ENCODE results near the gene EYA2.

The EYA2 gene

DNA sequence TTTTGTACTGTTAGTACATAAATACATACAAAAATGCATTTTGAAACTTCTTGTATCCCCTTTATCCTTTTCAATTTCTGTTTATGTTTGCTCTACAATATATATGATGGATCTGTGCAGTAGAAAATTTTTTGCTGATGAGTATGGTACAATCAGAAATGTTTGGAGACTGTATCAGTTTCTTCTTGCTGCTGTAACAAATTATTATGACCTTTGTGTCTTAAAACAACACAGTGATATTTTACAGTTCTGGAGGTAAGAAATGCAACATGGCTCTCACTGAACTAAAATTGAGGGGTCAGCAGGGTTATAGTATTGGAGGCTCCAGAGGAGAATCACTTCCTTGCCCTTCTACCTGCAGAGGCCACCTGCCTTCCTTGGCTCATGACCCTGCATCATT is 184.4 kb downstream of the EYA2 start:
- no peak for DNase-seq

DNA sequence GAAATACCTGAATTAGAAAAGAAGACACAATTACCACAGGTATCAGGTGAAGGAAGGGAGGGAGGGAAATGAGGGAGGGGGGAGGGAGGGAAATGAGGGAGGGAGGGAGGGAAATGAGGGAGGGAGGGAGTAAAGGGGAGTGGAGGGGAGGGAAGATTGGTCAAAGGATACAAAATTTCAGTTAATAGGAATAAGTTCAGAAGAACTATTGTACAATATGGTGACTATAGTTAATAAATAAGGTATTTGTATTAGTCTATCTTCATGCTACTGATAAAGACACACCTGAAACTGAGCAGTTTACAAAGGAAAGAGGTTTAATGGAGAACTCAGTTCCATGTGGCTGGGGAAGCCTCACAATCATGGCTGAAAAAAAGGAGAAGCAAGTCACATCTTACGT is 185.7 kb downstream of the EYA2 start:
- no peak for DNase-seq

DNA sequence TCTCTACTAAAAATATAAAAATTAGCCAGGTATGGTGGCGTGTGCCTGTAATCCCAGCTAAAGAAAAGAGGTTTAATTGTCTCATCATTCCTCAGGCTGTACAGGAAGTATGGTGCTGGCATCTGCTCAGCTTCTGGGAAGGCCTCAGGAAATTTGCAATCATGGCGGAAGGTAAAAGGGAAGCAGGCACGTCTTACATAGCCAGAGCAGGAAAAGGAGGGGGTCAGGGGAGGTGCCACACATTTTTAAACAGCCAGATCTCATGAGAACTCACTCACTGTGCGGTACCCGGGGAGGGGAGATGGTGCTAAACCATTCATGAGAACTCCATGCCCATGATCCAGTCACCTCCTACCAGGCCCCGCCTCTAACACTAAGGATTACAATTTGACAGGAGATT is 191.7 kb downstream of the EYA2 start:
- DNase-seq, result no peak

DNA sequence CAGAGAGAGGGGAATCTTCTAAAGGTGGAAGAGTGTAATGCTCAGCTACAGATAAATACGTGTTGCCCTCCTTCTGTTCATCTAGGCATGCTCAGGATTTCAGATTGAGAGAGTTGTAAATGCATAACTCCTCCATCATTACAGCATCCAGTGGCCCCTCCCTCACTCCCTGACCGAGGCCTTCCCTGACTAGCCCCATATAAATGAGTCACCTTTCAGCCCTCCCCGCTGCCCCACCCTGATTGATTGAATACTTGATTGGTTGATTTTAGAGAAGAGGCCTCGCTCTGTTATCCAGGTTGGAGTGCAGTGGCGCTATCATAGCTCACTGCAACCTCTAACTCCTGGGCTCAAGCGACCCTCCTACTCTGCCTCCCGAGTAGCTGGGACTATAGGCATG is 193.7 kb downstream of the EYA2 start:
- no peak for DNase-seq

DNA sequence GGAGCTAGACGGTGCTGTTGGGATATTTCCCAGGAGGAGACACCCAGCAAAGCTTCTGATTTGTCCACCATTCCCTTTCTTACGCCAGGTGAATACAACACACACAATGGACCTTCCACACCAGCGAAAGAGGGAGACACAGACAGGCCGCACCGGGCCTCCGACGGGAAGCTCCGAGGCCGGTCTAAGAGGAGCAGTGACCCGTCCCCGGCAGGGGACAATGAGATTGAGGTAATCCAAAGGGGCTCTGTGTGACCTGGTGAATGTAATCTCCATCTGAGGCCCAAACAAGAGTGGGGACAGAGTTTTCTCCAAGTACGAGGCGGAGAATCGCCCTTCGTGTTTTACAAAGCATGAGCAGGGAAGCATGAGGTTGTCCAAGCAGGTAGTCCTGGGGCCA is 194.5 kb downstream of the EYA2 start:
- no peak for DNase-seq

DNA sequence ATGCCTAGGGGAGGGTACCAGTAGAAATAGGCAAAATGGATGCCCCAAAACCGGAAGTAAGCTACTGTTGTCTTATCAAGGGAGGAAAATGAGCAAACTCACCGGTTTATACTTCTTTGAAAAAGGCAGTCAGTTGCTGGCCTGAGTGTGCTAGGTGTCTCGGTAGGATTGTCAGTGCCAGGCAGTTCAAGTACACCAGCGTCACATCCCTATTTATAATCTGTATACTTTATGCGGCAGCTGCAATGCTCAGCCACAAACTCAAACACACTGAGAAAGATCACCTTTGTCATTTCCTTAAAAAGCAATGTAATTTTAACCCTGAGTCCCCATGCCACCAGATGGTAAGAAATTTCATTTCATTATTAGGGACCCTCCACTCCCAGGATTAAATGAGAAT is 196.2 kb downstream of the EYA2 start:
- no peak for DNase-seq

DNA sequence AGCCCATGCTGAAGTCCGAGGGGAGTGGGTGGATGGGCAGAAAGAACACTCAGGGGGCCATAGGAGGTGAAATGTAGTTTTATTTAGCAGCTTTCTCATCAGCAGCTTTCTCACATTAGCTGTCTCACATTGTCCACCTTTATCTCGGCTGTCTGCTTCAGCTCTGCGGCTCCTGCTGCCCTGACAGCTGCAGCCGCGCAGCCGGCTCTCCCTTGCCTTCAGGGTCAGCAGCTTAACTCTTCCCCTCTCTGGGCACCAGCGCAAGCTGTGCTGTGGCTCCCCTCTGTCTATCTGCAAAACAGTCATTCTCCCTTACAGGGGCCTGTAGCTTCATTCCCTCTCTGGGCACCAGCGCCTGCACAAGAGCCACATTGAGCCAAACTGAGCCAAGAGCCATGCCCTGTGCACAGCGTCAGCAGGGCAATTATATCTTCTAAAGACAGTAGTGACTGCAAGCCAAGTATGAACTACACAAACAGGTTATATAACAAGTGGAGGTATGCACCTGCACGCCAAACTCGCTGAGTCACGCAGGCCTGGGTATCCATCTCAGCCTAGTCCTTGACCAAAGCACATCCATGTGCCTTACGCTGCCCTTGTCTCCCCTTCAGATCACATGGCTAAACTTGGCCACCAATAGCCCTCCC is 198.8 kb downstream of the EYA2 start:
- DNase-seq, result no peak

DNA sequence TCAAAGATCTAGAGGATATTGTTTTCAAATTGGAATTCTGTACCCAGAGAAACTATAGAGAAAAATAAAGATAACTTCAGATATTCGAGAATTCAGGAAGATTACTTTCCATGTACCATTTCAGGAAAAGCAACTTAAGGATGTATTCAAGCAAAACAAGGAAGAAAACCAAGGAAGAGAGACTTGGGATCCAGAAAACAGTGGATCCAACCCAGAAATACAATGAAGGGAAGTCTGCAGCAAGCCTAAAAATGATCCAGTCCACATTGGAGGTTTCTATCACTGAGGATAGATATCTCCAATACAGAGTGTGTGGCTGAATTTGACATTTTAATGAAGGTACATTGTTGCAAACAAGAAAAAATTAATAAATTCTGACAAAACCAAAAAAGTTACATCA is 201.0 kb downstream of the EYA2 start:
- DNase-seq, result no peak

DNA sequence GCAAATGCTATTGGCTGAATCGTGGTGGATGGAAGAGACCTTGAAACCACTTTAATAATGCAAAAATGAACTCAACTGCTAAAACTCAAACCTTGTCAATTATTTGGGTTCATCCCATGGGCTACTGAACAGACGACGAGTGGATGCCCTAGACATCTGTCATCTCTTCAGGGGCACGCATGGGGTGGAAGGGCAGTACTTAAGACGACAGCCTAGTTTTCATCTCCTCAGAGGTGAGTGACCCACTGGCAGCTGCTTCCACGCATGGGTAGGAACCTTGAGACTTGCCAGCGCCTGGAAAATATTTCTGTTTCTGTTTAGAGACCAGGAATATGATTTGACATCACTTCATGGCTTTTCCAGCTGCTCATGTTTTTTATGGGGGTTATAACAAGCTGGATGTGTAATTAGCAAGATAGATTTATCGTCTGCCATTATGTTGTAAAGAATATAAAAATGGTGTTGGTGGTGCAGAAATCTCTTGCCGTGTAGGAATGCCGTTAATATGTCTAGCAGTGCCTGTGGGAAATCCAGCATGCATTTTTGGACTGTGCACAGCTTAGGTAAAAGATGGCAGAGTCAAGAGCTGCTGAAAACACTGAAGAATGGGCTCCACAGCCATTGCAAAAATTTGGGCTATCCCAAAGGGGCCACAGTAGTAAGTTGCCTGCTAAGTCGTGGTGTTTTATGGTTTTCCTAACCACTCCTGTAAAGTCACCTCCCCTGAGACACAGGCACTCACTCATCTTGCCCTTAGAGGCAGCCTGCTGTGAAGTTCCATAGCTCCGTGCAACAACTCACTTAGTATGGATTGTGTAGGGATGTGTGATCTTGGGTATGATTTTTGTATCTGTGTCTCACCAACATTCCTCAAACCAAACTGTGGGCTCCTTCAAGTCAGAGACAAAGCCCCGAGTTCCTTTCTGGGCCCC is 203.3 kb downstream of the EYA2 start:
- no peak for DNase-seq

DNA sequence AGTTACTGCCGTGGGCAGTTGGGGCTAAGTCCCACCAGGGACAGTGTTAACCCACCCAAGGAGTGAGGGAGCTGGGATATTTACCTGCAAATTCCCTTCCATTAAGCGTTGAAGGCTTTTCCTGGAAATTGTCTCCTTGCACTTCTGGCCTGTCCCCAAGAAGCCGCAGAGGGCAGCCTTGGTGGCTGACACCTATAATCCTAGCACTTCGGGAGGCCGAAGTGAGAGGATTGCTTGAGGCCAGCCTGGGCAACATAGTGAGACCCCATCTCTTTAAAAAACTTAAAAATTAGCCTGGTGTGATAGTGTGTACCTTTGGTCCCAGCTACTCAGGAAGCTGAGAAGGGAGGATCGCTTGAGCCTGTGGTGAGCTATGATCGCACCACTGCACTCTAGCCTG is 204.4 kb downstream of the EYA2 start:
- no peak for DNase-seq

DNA sequence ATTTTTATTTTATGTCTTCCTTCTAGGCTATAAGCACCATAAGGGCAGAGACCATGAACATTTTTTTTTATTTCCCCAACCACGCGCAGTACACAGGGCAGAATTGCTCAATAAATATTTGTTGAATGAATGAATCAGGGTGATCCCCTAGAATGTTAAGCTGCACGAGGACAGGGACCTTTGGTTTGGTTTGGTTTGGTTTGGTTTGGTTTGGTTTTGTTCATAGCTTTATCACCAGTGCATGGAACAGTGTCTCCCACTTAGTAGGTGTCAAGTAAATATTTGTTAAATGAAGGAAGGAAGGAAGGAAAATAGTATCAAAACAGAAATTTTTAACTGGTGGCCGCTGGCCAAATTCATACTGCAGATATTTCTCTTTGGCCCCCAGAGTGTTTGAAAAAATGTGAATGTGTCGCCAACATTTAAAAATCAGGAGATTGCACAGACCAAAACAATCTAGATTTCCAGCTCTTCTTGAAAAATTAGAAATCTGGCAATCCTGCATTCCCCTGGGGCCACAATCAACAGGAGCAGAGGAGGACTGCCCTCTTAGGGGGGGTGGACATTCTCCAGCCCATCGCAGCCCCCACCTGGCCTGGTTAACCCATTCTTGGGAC is 205.3 kb downstream of the EYA2 start:
- no peak for DNase-seq

DNA sequence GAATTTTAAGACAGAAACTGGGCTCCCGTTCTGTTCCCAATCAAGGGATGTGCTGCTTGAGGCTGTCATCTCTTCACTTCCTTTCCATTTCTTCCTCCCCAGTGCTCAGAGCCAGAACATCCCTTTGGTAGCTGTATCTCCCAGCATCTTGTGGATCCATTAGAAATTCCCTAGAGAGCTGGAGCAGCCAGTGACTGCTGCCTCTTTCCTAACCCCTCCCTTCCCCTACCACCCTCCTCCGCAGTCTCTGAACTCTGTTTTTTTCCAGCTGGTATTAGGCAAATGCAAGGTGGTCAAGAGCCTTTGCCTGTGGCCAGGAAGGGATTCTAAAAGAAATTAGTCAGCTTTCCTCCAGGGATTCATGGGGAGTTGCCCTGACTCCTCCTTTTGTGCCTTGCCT is 208.0 kb downstream of the EYA2 start:
- DNase-seq, result no peak

DNA sequence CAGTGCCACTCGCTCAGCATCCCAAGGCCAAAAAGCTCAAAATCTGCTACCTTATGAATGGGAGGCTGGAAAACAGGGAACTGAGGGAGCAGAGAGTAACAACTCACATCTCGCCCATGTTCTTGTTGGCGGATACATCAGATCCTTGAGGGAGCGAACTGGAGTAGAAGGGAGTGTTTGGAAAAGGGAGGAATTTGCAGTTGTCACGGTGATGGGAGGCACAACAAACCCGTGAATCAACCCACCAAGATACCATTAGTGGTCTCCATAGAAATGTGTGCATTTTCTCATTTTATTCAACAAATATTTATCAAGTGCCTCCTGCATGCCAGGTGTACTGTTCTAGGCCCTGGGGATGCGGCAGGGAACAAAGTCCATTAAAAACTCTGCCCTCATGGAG is 212.1 kb downstream of the EYA2 start:
- no peak for DNase-seq

DNA sequence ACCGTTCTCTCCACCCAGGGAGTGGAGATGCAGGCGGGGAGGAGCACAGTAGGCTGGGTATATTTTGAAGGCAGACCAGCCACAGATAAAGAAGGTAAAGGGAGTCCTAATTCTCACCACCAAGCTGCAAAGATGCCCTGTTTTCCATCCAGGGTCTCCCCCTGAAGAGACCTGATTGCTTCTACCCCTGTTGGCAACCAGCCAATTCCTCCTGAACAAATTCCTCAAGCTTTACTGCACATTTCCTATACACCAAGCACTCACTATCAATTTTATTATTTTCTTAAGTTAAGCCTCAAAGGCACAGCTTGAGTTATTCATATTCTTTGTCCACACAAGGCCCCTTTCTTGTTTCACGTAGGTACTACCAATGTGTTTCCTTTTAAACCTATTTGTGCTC is 214.4 kb downstream of the EYA2 start:
- DNase-seq, result no peak

DNA sequence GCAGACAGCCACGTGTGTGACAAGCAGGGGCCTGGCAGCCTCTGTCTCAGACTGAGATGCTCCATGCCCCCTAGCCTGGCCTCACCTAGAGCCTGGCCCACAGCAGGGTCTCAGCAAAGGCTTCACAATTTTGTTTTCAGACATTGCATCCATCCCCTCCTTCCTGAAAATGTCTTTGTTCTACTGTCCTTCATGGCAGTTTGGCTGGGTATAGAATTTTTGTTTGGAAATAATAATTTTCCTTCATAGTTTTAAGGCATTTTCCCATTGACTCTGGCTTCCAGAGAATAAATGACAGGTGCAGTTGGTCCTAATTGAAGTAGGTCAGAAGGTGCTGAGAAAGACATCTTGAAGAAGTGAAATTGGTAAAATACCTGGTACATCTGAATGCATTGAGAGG is 216.2 kb downstream of the EYA2 start:
- no peak for DNase-seq

DNA sequence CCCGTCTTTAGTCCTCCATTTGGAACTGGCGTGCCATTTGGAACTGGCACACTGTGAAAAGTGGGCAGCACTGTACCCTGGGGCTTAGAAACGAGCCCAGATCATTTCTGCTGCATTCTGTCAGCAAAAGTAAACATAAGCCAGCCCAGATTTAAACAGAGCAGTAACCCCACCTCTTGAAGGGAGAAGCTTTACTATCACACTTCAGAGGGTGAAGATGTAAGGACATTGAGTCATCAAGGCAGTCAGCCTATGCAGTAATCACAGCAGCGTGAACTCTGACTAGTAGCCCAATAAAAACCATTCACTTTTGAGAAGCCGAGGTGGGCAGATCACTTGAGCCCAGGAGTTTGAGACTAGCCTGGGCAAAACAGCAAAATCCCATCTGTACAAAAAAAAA is 216.9 kb downstream of the EYA2 start:
- no peak for DNase-seq

DNA sequence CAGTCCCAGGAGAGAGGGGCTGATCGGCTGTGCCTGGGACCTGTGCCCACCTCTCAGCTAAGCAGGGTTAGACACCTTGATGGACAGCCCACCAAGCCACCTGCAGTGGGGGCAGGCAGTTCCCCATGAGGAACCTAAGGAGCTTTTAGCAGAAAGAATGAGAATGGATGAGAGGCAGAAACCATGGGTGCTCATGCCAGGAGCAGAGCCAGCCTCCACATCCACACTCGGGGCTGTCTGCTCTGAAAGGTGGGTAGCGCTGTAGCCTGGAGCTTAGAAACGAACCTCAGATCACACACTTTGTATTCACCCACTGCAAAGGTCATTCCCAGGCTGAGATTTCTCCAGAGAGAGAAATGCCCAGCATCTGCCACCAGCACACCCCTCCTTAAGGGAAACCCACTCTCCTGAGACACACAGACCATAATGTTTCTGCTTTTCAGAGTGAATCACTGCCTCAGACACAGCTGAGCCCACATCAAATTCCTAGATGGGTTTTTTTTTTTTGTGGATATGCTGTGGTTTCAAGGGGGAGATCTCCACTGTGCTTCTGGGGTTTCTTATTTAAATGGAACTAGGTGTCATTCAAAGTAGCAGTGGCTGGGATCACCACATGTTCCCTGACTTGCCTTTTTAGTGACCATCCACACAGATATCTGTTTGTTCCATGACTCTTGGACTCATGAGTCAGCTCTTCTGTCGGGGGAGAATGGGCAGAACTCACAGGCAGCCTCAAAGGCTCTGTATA is 218.9 kb downstream of the EYA2 start:
- DNase-seq, result no peak

DNA sequence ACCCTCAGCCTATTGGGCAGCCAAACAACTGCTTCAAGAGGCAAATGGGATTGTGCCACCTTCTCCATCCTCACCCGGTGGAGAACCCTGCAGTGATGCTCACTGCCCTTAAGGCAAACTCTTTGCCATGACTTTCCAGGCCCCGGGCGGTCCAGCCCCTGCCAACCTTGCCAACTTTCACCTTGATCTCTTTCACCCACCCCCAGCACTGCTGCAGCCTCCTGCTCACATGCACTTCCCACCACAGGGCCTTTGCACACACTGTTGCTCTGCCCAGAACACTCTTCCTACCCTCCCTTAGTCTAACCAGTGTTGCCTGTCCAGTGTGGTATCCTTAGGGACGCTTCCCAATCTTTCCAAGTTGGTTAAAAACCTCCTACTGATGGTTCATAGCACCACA is 221.1 kb downstream of the EYA2 start:
- DNase-seq, result no peak

DNA sequence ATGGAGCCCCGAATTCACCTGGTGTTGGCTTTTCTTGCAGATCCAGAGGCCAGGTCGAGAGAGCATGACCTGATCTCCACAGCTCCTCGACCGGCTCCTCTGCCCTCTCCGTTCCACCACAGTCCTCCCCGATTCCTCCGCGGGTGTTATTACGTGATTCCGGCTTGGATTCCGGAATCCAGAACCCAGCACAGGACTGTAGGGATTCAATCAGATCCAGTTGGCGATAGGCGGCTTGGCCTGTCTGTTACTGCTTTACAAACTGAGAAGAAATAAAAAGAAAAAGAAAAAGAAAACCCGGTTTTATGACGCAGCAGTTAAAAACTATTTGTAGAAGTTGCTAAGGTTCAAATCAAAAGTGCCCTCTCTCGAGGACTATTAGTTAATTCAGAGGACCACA is 222.7 kb downstream of the EYA2 start:
- DNase-seq, result no peak

DNA sequence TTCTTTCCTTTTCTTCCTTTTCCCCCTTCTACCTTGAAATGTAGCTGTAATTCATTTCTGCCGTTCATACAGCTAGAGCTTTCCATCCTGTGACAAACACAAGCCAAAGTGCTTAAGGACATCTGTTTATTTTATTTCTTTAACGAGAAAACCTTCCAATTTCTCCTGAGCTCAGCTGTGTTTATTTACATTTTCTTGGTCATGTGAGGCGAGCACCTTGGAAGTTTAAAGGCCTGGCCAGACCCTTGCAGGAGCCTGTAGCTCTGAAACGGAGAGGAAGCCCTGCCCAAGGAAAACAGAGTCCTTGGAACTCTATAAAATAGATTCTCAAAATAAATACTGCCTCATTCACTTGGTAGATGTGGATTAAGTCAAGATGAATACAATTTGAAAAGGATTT is 223.1 kb downstream of the EYA2 start:
- DNase-seq, result no peak

DNA sequence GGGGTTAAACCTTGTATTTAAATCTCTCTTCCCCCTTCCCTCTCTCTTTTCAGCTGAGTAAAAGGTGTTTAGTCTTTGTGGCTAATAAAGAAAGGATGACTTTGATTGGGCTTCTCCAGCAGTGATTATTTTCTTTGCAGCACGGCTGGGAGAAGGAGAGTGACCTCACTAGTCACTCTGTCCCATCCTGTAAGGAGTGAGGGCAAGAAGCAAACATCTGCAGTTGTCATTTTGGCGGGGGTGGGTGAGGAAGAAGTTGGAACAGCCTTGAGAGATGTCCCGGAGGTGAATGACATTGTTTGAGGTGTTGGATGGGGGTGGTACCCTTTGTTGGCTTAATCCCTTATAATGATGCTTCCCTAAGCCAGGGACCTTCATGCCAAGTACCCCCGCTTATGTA is 223.6 kb downstream of the EYA2 start:
- no peak for DNase-seq

DNA sequence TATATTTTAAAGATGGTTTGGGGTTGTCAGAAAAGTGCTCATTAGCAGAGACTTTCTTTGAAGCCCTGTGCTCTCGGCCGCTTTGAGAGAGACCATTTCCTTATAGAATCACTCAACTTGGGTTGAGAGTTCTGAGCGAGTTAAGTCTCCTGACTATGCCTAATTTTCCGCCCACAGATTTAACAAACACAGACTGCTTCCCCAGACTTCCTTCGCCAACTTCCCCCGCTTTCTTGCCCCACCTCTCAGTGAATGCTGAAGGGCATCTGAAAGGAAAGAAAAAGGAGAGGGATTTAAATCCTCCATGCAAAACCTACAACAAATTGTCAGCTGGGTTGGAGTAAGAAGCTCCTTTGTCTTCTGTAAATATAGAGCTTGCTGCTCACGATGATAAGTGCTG is 224.0 kb downstream of the EYA2 start:
- DNase-seq, result no peak

DNA sequence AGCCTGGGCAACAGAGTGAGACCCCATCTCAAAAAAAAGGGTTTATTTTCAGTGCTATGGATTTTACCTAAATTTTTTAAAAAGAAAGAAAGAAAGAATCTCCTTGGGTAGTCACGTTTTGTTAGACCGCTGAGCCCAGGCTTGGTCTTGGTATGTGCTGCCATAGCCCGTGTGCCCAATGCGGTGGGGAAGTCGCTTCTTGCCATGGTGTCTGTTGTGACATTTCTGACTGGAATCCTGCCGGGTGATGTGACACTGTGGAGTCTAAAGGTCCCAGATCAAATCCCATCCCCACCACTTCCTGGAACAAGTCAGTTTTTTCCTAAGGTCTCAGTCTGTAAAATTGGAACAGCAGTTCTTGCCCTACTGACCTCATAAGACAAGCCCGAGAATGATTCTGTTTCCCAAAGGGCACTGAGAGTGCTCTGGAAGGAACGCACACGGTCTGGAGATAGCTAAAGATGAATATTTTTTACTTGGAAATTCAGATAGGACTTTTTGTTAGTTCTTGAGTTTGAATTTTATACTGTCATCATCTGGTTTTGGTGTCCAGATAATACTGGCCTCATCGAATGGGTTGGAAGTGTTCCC is 225.8 kb downstream of the EYA2 start:
- DNase-seq, result no peak

Measured in SHP77 treated with DMSO at 0.1 percent for 48 hours (cell line).